Inferior parietal cortex (tissue), 1 donor: ENCODE results near the gene ALG14.
"Not testable (repeated sequence)": the region's sequence is repeated elsewhere in the genome, so short reads cannot be mapped to it uniquely, and the experiment has no call there.

Source experiments
- DNase-seq: peaks from one replicate; pipeline ENCODE4 v3.0.0-alpha.2; 2016; ENCODE audit errors: extremely low spot score

Gene ALG14

GRCh38 chr1:95042286-95042685 is 30.5 kb downstream of the ALG14 start:
- no peak for DNase-seq

GRCh38 chr1:95041491-95042165 is 31.1 kb downstream of the ALG14 start:
- peak; percentile 74 for DNase-seq

GRCh38 chr1:95040032-95040525 is 32.7 kb downstream of the ALG14 start:
- no peak for DNase-seq

DNA sequence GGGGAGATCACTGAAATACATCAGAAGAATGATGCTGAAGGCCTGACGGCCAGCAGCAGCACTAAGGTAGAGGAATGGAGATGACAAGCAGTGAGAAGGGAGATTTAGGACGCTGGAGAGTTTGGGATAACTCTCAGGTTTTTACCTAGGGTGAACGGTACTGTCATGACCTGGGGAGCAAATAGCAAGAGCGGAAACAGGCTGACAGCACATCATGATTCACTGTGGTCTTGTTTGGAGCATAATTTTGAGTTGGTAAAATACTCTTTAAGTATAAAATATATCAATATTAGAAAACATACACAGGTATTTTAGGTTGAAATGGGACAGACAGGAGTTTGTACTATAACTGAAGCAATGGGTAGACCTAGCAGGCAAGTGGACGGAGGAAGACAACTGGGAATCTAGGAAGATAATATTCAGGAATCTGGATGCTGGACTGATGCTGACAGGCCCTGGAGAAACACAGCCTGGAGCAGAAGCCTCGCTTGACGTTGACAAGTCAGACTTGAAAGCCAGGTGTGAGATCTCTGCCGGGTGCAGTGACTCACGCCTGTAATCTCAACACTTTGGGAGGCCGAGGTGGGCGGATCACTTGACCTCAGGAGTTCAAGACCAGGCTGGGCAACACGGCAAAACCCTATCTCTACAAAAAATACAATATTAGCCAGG is 33.3 kb downstream of the ALG14 start:
- DNase-seq: no peak

DNA sequence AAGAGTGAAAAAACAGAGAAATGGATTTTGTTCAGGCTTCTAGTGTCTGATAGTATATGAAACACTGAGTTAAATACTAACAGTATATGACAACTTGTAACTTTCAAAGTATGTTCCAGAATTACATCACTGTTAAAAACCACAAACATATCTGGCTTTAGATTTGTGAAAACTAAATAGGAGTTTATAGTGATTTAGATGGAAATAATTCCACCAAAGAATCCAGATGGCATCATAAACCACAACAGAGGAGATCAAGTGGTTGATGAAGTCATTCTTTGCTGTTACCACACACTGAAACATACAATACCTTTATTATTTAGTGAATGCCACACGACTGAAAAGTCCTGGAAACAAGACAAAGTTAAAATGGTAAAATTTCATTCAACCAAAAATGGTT is 37.2 kb downstream of the ALG14 start:
- DNase-seq: no peak

GRCh38 chr1:95034506-95034905 is 38.2 kb downstream of the ALG14 start:
- no peak for DNase-seq

- DNase-seq: no peak
Measured at GRCh38 chr1:95033843-95034242, 38.9 kb downstream of the ALG14 start.

DNA sequence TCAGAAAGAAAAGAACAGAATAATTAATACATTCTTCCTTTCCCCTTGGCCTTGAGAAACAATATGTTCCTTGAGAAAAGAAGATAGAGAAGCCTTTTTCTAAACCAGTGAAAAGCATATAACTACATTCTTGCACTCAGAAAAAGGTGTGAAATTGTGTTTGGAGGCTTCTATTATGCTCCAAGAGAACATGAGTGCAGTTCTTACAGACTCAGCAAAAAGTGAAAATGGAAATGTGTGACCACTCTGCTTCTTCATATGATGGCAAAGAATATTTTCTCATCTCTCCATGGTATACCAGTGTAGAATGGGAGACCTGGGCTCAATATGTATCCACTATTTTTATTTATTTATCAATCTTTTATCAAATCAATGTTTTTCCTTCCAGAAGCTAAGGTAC is 43.2 kb downstream of the ALG14 start:
- no peak for DNase-seq

GRCh38 chr1:95028954-95029353 is 43.8 kb downstream of the ALG14 start:
- DNase-seq: no peak

- DNase-seq: no peak
Measured at GRCh38 chr1:95027046-95027445, 45.7 kb downstream of the ALG14 start.

- DNase-seq: no peak
Measured at GRCh38 chr1:95023399-95024043, 49.2 kb downstream of the ALG14 start.

DNA sequence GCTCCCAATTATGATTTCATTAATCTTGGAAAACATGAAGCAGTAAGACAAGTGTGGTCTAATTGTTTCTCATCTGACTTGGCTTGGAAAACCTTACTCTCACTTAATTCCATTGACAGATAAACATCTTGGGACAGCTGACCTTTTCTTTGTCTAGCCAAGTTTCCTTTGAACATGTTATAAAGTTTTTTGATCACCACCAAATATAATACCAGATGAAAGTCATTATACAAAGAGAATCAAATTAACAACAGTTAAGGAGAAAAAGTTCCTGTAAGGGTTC is 50.2 kb downstream of the ALG14 start:
- no peak for DNase-seq

DNA sequence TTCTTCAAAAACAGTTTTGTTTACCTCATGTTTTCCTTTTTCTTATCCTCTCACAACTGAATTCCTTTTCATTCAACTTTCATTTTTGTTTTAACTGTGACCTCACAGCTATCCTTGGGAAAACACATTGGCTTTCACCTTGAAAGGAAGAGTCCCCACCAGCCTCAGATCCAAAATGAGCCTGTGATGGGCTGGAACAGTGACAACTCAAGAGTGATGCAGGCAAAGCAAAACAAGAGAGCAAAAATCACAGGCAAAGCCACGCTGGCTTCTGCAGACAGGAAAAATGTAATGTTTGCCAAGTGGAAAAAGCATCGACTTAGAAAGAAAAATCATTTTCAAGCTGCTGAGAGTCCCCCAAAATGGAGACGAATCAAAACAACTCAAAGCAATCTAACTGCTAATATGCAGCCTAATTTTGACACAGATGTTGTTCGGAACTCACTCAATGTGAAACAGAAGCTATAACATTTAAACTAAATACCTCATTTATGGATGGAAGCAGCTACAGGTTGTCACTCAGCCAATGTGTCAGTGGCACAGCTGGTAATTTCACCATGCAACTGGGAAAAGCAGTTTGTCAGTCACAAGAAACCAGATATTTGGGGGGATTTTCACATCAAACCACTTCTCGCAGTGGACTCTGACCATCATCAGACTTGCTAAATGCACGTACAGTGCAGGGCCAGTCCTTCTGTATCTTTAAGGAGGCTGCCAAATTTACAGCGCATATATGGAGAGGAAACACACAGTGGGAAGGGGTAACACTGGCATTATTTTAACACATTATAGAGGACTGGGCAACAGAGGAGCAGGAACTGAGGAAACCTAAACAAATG is 50.7 kb downstream of the ALG14 start:
- no peak for DNase-seq

DNA sequence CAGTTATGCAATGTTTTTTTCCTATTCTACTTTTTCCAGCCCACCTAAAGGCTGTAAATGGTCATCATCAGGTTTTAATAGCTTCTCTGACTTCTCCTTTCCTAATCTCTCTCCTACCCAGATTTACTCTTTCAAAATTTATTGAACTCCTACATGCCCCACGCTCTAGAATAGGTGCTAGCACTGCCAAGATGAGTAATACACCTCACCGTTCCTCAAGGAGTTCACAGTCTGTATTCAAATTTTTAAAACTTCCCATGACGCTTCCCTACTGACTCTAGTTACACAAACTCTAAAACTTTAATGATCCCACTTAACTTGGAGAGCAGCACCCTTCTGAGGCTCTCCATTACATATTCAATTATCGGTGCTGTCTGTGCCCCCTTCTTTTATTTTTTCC is 51.6 kb downstream of the ALG14 start:
- no peak for DNase-seq

GRCh38 chr1:95019466-95019865 is 53.3 kb downstream of the ALG14 start:
- not testable (repeated sequence) for DNase-seq

- DNase-seq: no peak
Measured at GRCh38 chr1:95018602-95019369, 54.0 kb downstream of the ALG14 start.

DNA sequence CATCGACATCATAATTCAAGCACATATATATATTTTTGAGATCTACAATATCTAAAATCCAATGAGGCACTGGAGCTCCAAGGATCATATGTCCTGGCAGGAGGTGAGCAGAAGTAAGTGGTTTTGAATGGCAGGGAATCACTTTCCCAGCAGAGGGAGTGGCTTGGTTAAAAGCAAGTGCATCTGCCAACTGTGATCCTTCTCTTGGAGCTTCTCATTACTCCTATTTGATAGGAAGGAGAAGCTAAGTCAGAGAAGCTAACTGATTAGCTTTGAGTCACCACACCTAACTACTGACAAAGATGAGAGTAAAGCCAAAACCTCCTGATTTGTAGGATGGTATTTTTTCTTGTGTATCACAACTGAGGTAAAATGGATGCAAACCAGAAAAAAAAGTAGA is 55.0 kb downstream of the ALG14 start:
- DNase-seq: no peak

DNA sequence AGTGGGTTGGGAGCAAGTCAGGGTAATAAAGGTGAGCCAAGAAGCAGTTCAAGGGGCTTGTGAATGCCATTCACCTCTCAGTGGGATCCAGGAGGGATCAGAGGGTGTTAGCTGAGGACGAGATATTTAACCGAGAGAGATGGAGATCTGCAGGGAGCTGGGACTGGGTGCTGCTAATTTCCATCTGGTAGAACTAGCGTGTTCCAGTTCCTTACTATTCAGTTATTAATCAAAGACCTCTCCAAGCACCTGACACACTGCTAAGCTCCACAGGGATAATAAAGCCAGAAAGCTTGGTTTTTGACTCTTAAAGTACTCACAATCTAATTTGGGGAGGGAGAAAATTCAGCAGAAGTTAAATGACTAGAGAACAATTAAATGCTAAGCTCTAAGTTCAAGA is 57.7 kb downstream of the ALG14 start:
- DNase-seq: no peak

GRCh38 chr1:95013950-95014574 is 58.7 kb downstream of the ALG14 start:
- DNase-seq: no peak

DNA sequence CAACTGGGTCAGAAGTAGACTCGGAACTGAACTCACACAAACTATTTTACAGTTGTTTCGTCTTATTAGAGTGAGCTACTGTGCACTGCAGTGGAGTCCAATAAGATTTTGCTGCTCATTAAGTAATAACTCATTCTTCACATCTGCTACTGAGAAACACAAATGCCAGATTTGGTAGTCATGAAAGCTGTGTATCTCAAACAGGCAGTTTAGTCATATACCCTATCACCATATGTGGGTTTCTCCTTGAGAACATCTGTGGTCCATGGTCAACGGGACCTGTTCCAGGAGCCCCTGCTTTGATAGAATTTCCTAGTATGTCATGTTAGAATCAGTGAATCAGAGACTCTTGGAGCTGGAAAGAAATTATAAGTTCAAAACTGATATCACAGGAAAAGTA is 60.4 kb downstream of the ALG14 start:
- DNase-seq: no peak

- DNase-seq: no peak
Measured at GRCh38 chr1:95010158-95010557, 62.6 kb downstream of the ALG14 start.
